ENCODE results near the gene PRSS1.
"Not testable (repeated sequence)": the region's sequence is repeated elsewhere in the genome, so short reads cannot be mapped to it uniquely, and the experiment has no call there.

PRSS1 gene

DNA sequence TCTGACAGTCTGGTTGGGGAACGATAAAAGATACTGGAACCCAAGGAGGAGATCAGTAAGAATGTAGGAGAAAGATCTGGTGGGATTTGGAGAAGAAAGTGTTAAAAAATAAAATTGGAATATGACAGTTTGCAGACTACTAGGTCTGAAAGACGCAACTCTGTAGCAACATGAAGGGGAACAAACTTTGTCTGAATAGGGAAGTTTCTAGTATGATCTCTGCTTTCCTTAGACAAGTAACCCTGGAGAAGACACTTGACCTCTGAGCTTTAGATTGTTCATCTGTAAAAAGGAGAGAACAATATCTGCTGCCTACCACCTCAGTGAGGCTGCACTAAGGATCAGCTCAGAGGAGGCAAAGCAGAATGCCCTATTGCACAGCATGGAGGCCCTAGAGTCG, 3.0 kb upstream of the PRSS1 start:
- in situ Hi-C loops (cut with MboI; ENCODE audit: low sequenced_read_pairs) = no loop called here

DNA sequence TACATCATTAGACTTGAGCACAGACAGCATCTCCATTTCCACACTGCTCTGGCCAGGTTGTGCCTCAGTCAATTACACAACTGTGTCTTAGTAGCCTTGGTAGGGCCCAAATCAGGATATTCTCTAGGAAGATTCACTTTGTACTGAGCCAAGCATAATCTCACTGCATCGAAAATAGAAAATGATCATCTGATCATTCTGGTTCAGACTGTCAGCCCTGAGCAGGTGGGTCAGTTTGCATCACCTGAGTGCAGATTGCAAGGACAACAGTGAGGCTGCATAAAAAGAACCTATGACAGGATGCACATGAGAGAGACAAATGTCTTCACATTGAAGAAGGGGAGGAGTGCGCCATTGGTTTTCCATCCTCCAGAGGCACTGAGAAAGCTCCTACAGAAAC, 862 bp upstream of the PRSS1 start:
- in situ Hi-C loops (cut with MboI; ENCODE audit: low sequenced_read_pairs) = not testable (repeated sequence)

DNA sequence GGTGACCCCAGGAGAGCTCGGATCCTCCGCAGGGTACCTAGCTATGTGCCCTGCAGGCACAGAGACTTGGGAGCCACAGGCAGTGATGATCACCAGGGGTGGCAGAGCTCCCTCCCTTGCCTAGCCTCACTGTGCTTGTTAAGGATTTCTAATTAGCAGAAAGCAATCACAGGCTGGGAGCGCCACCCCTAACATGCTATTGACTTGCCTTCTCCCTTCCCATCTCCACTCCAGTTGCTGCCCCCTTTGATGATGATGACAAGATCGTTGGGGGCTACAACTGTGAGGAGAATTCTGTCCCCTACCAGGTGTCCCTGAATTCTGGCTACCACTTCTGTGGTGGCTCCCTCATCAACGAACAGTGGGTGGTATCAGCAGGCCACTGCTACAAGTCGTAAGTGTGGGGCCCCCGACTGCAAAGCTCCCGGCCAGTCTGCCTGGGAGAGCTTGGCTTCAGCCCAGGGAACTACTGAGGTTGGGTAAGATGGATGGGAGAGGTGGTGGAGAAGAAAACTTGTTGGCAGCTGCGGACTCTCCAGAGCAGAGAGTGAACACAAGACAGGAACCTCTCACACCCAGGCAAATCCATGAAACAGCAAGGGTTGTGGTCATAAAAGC, 1.2 kb downstream of the PRSS1 start:
- in situ Hi-C loops (cut with MboI; ENCODE audit: low sequenced_read_pairs) = no loop called here

- in situ Hi-C loops (cut with MboI; ENCODE audit: low sequenced_read_pairs) = not testable (repeated sequence)
Measured at GRCh38 chr7:142751526-142752175, 2.4 kb downstream of the PRSS1 start.

DNA sequence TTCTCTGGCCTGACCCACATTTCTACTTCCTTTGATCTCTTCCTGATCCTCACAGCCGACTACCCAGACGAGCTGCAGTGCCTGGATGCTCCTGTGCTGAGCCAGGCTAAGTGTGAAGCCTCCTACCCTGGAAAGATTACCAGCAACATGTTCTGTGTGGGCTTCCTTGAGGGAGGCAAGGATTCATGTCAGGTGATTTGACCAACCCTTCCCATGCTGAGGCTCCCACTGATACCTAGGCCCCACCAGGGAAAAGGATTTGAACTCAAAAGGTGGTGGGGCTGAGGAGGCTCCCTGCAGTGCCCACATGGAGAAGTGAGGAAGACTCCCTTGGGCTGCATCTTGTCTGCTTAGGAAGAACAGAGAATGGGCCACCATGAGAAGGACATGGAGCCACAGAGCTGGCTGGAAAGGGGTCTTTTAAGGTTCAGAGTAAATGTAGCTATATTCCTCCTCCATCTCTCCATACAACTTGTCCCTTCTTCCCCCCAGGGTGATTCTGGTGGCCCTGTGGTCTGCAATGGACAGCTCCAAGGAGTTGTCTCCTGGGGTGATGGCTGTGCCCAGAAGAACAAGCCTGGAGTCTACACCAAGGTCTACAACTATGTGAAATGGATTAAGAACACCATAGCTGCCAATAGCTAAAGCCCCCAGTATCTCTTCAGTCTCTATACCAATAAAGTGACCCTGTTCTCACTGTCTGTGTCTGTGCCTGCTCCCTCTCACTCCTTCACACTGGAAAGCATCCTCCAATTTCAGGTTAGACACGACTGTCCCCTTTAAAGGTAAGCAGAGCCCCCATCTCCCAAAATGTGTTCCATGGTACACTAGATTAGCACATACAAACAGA, 3.3 kb downstream of the PRSS1 start:
- in situ Hi-C loops (cut with MboI; ENCODE audit: low sequenced_read_pairs) = no loop called here

DNA sequence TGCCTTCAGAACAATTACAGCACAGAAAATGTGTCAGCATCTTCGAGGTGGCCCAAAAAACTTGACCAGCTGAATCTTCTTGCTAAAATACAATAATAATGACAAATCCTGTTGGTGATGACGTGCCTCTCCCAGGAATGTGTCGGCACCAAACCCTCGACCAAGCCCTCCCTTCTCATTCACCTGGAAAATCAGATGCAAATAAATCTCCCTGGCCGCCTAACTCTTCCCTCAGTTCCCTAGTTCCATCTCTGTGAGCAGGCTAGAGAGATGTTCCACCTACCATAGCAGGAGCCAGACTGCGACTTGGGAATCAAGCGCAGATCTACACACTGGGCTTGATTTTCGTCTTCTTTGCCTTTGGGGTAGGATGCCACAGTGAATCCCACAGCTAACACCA, 4.1 kb downstream of the PRSS1 start:
- in situ Hi-C loops (cut with MboI; ENCODE audit: low sequenced_read_pairs) = no loop called here

DNA sequence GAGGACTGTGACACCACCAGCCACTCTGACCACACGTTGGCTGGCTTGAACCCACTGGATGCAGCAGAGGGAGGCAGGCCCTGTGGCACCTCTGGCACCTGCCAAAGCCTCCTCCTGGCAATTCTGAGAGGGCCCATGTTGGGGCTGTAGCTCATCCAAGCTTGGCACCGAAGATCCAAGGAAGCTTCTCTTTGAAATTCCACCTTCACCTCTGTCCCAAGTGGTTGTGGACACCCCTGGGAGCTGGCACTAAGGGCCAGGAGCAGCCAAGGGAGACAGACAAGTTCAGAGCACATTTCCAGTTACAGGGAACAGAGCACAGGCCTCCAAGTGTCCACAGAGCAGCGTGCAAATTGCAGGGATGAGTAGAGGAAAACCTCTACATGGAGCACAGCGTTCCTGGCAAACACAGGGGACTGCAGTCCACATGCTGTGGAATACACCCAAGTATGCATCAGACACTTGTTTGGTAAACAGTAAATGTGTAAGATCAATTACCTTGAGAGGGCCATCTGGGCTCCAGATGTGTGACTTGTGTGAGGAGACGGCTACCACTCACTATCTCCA, 4.7 kb downstream of the PRSS1 start:
- in situ Hi-C loops (cut with MboI; ENCODE audit: low sequenced_read_pairs) = not testable (repeated sequence)

- in situ Hi-C loops (cut with MboI; ENCODE audit: low sequenced_read_pairs) = no loop called here
Measured at GRCh38 chr7:142754681-142755575, 5.7 kb downstream of the PRSS1 start.

DNA sequence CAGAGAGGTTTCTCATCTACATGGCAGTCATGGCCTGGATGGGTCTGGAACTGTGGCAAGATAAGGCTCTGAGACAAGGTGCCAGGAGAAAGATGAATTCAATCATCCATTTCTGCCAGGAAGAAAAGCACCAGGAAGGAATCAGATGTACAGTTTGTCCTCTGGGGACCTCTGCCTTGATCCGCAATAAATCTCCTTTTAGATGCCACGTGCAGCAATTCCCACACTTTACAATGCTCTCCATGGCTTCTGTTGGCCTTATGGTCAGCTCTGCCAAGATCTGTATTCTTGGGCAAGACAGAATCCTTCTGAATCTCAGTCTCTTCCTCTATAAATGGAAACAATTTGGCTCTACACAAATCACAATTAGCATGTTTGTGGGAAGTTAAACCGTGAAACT, 9.0 kb downstream of the PRSS1 start:
- in situ Hi-C loops (cut with MboI; ENCODE audit: low sequenced_read_pairs) = not testable (repeated sequence)

DNA sequence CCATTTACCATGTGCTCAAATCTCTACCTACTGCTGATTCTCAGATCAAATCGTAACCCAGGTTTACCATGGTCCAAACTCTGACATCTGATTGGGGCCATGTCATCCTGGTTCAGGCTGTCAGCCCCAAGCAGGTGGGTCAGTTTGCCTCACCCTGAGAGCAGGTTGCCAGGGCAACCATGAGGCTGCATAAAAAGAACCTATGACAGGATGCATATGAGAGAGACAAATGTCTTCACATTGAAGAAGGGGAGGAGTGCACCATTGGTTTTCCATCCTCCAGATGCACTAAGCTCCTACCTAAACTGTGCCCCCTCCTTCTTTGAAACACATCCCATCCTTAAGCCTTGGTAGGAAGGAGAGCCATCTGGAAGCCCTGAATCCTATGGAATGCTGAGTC, 10.2 kb downstream of the PRSS1 start:
- in situ Hi-C loops (cut with MboI; ENCODE audit: low sequenced_read_pairs) = no loop called here

DNA sequence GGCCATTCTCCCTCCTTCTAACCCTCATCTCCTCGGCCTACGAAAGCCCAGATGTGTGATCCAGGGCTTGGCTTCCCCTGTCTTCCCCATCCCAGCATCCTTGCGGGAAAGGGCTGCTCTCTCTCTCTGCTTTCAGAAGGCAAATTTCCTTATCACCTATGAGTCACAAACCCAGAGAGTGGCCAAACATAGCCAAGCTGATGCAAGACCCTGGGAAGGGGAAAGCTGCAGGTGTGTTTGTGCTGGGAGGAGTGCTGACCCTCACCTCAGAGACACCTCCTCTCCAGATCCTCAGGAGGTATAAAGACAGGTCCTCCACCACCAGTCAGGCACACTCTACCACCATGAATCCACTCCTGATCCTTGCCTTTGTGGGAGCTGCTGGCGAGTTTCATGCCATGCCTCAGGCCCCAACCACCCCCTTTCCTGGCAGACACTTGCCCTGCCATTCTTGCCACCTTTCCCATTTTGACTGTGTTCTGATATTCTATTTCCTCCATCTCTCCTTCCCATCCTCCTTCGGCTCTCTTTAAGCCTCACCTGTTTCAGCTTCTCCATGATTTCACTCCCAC, 10.9 kb downstream of the PRSS1 start:
- in situ Hi-C loops (cut with MboI; ENCODE audit: low sequenced_read_pairs) = no loop called here

- in situ Hi-C loops (cut with MboI; ENCODE audit: low sequenced_read_pairs) = not testable (repeated sequence)
Measured at GRCh38 chr7:142761606-142762005, 12.3 kb downstream of the PRSS1 start.

- in situ Hi-C loops (cut with MboI; ENCODE audit: low sequenced_read_pairs) = no loop called here
Measured at GRCh38 chr7:142762104-142762503, 12.8 kb downstream of the PRSS1 start.

- in situ Hi-C loops (cut with MboI; ENCODE audit: low sequenced_read_pairs) = no loop called here
Measured at GRCh38 chr7:142767451-142767850, 18.2 kb downstream of the PRSS1 start.

- in situ Hi-C loops (cut with MboI; ENCODE audit: low sequenced_read_pairs) = no loop called here
Measured at GRCh38 chr7:142767861-142768260, 18.6 kb downstream of the PRSS1 start.

GRCh38 chr7:142768885-142769284, 19.6 kb downstream of the PRSS1 start:
- in situ Hi-C loops (cut with MboI; ENCODE audit: low sequenced_read_pairs) = not testable (repeated sequence)

- in situ Hi-C loops (cut with MboI; ENCODE audit: low sequenced_read_pairs) = no loop called here
Measured at GRCh38 chr7:142770661-142771352, 21.5 kb downstream of the PRSS1 start, which contains the start of gene PRSS2. Gene PRSS2, plus strand, starts transcription at chr7:142770970. Its CDS starts 13 bp downstream, at chr7:142770983.

GRCh38 chr7:142771353-142771723, 22.1 kb downstream of the PRSS1 start:
- in situ Hi-C loops (cut with MboI; ENCODE audit: low sequenced_read_pairs) = no loop called here

GRCh38 chr7:142772051-142772450, 22.8 kb downstream of the PRSS1 start:
- in situ Hi-C loops (cut with MboI; ENCODE audit: low sequenced_read_pairs) = no loop called here

DNA sequence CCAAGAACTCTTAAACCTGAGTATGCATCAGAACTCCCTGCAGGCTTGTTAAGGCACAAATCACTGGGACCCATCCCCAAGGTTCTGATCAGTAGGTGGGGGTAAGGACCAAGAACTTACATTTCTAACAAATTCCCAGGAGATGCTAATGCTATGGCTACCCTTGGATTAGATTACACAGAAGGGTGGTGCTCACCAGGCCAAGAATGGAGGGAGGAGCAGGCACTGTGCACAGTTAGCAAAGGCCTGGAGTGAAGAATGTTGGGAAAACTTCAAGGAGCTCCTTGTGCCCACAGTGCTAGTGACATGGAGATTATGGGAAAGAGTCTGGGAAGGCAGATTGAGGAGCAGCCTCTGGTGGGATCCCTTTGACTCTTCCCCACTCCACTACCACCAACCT, 23.4 kb downstream of the PRSS1 start:
- in situ Hi-C loops (cut with MboI; ENCODE audit: low sequenced_read_pairs) = no loop called here

Data from HL-60/S4 treated with retinoic acid at 250 ng/mL for 4 days and 3 days (cell line).